Measurements from ENCODE around the gene SRP14. TPM values are rescaled to one million over a fixed set of nuclear protein-coding genes. Genes with fewer than 3 reads are reported as not detected.

Gene SRP14
- total and polyA plus RNA-seq, 3 donors from 2014 or later = 277 to 410 (median 359) TPM

Other genes with a start within 250 kb of the SRP14 start
- gene GPR176, start 118.9 kb downstream of the SRP14 start, total RNA-seq = 10 to 100 TPM; 22.0 to 34.1 TPM
- 23.1 TPM for gene GPR176, start 118.9 kb downstream of the SRP14 start, polyA plus RNA-seq (ENCODE audit: insufficient read depth, low read depth, low replicate concordance)
- 10 to 100 TPM; 47.4 to 56.5 TPM for gene EIF2AK4, start 105.1 kb downstream of the SRP14 start, total RNA-seq
- gene EIF2AK4, start 105.1 kb downstream of the SRP14 start, polyA plus RNA-seq (ENCODE audit: insufficient read depth, low read depth, low replicate concordance) = 22.4 TPM
- 1 to 10 TPM; 6.9 to 7.7 TPM for gene BMF, start 69.7 kb upstream of the SRP14 start, total RNA-seq
- gene BMF, start 69.7 kb upstream of the SRP14 start, polyA plus RNA-seq (ENCODE audit: insufficient read depth, low read depth, low replicate concordance) = 4.9 TPM
- 10 to 100 TPM; 38.6 to 66.2 TPM for gene BUB1B, start 121.9 kb upstream of the SRP14 start, total RNA-seq
- 53.9 TPM for gene BUB1B, start 121.9 kb upstream of the SRP14 start, polyA plus RNA-seq (ENCODE audit: insufficient read depth, low read depth, low replicate concordance)
- 100 to 1,000 TPM; 140 to 245 TPM for gene PAK6, start 199.9 kb upstream of the SRP14 start, total RNA-seq
- gene PAK6, start 199.9 kb upstream of the SRP14 start, polyA plus RNA-seq (ENCODE audit: insufficient read depth, low read depth, low replicate concordance) = 47.4 TPM
- gene ANKRD63, start 243.9 kb upstream of the SRP14 start, total RNA-seq = 10 to 100 TPM in 1 of 2 donors, 1 to 10 TPM in 1; 3.1 to 11.8 TPM
- gene ANKRD63, start 243.9 kb upstream of the SRP14 start, polyA plus RNA-seq (ENCODE audit: insufficient read depth, low read depth, low replicate concordance) = not detected